RWPE1 (cell line): ENCODE measurements around the gene RPS6KA6.

ENCODE experiments used
- CTCF ChIA-PET: fragments of 350-600 bp; sonication (Branson Sonifier 250); formaldehyde crosslinking; extraction: SDS; loops from one replicate; lab custom pipeline; 2021; lab: Yijun Ruan, JAX
- POLR2A ChIA-PET: fragments of 400-600 bp; formaldehyde crosslinking; extraction: SDS; loops from one replicate; lab custom pipeline; 2020; ENCODE audit warnings: antibody characterized with exemption; ENCODE audit not compliant: low non-redundant PET; lab: Yijun Ruan, JAX
- DNase-seq: peaks from one replicate; pipeline ENCODE4 v3.0.0; 2012; ENCODE audit warnings: low spot score
- H3K27ac ChIP-seq: fragments of 450-650 bp; 2 replicates; pipeline ENCODE4 v1.5.1; 2017
- TF ChIP-seq, protein P1 (sequence below): fragments of 450-650 bp; conservative IDR thresholded peaks from 2 replicates; pipeline ENCODE4 v1.5.1; 2017; ENCODE audit warnings: low read depth, mild to moderate bottlenecking

Gene RPS6KA6

DNA sequence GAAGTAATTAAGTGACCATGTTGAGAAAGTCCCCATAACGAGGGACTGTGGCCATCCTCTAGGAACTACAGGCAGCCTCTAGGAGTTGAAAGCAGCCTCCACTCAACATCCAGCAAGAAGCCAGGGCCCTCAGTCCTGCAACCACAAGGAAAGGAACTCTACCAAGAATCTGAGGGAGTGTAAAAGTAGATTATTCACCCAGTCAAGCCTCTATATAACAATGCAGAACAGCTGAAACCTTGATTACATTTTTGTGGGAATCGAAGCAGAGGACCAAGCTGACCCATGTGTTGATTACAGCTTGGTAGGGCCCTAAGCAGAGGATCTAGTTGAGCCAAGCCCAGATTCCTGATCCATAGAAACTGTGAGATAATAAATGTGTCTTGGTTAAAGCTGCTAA, 17.1 kb downstream of the RPS6KA6 start:
- no peak for DNase-seq
- TF ChIP-seq, protein P1, sequence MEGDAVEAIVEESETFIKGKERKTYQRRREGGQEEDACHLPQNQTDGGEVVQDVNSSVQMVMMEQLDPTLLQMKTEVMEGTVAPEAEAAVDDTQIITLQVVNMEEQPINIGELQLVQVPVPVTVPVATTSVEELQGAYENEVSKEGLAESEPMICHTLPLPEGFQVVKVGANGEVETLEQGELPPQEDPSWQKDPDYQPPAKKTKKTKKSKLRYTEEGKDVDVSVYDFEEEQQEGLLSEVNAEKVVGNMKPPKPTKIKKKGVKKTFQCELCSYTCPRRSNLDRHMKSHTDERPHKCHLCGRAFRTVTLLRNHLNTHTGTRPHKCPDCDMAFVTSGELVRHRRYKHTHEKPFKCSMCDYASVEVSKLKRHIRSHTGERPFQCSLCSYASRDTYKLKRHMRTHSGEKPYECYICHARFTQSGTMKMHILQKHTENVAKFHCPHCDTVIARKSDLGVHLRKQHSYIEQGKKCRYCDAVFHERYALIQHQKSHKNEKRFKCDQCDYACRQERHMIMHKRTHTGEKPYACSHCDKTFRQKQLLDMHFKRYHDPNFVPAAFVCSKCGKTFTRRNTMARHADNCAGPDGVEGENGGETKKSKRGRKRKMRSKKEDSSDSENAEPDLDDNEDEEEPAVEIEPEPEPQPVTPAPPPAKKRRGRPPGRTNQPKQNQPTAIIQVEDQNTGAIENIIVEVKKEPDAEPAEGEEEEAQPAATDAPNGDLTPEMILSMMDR, result no peak
- CTCF ChIA-PET, result no interaction called here
- POLR2A ChIA-PET, result no interaction called here
- H3K27ac ChIP-seq, result no peak overlapping the region

DNA sequence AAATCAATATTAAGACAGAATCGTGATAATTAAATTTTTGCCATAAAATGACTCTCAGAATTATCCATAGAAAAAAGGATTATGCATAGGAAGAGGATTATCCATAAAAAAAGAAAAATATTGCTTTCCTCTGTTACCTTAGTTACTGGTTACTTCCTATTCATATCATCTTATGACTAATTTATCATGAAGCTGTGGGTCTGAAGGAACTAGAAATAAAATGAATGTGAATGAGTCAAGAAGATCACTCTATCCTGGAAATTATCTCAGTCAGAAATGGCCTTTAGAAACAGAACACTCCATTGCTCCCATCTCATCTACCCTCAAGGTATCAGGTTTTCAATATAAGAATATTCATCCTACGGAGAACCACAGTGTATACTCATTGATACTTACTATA, 19.4 kb downstream of the RPS6KA6 start:
- DNase-seq, result no peak
- POLR2A ChIA-PET, result no interaction called here
- H3K27ac ChIP-seq, result no peak overlapping the region
- CTCF ChIA-PET, result no interaction called here
- TF ChIP-seq, protein P1, result no peak

- no peak for DNase-seq
- H3K27ac ChIP-seq, result no peak overlapping the region
- ChIA-PET CTCF (no interaction called here), POLR2A (no interaction called here)
- TF ChIP-seq, protein P1, result no peak
These were observed 19.9 kb downstream of the RPS6KA6 start for GRCh38 chrX:84168095-84168494.

GRCh38 chrX:84165711-84166110, 22.3 kb downstream of the RPS6KA6 start:
- CTCF ChIA-PET, result no interaction called here
- DNase-seq, result no peak
- no peak overlapping the region for H3K27ac ChIP-seq
- POLR2A ChIA-PET, result no interaction called here
- TF ChIP-seq, protein P1, result no peak

DNA sequence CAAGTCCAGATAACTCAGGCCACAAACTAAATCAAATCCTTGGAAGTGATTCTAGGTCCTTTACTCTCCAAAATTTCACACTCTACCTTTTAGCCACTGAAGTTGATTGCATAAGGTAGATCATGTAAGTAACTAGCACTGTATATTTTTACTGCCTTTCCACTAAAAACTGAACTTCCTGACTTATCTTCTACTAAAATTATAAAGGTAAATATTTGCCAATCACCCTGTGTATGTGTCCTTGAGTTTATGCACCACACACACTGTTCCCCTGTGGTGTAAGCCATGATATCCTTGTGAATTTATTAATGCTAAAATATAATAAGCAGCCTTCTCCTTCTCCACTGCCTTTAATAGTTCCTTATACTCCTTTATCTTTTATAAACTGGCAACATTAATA, 25.6 kb downstream of the RPS6KA6 start:
- H3K27ac ChIP-seq, result no peak overlapping the region
- TF ChIP-seq, protein P1, result no peak
- POLR2A ChIA-PET, result no interaction called here
- CTCF ChIA-PET, result no interaction called here
- no peak for DNase-seq

GRCh38 chrX:84161641-84162040, 26.4 kb downstream of the RPS6KA6 start:
- ChIA-PET POLR2A (no interaction called here), CTCF (no interaction called here)
- TF ChIP-seq, protein P1, result no peak
- no peak overlapping the region for H3K27ac ChIP-seq
- no peak for DNase-seq

- CTCF ChIA-PET, result no interaction called here
- DNase-seq, result no peak
- TF ChIP-seq, protein P1, result no peak
- POLR2A ChIA-PET, result no interaction called here
- no peak overlapping the region for H3K27ac ChIP-seq
These were observed 27.3 kb downstream of the RPS6KA6 start for GRCh38 chrX:84160736-84161135.
